ENCODE measurements around the gene MTUS2.

Gene MTUS2

DNA sequence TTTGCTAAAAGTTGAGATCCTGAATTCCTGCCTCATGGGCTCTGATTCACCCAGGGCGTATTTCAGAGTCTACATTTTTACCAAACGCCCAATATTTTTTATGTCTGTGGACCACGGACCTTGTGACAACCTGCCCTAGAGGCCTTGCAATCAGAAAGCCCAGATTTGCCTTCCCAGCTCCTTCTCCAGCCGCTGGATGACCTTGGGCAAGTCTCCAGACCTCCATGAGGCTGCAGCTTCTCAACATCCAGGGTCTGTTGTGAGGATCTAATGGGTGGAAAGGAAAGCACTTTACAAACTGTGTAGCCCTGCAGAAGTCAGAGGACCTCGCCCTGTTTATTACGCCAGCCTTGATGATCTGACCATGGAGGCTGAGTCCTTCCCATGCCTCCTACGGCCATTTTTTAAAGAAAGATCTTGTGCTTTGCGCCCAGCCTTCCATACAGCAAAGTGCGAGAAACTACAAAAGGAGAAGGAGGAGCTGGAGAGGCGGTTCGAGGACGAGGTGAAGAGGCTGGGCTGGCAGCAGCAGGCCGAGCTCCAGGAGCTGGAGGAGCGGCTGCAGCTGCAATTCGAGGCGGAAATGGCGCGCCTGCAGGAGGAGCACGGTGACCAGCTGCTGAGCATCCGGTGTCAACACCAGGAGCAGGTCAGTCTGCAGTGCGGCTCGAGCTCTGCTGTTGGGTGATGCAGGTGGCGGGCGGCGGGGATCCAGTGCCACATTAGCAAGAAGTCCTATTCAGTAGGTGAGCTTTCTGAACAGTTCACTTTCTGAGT, 659.8 kb downstream of the MTUS2 start:
- no peaks in the 10 kb centered on the region for H3K27me3 ChIP-seq (replicated peaks; ENCODE audit: insufficient read depth, low read length)
- H3K79me2 ChIP-seq (ENCODE audit: low read length): no peaks in the 10 kb centered on the region
- H3K4me1 ChIP-seq (ENCODE audit: low read length): no peaks in the 10 kb centered on the region
- H3K36me3 ChIP-seq (replicated peaks; ENCODE audit: insufficient read depth, low read length): no peaks in the 10 kb centered on the region
- DNase-seq: no peak
- no peak overlapping the region for H3K4me3 ChIP-seq (ENCODE audit: low read length)
- H3K4me2 ChIP-seq (ENCODE audit: low read depth, low read length): no peak overlapping the region
- H3K9ac ChIP-seq (ENCODE audit: low read length): no peak overlapping the region
- H3K27ac ChIP-seq (ENCODE audit: low read length): no peak overlapping the region
- no peak overlapping the region for H2AFZ ChIP-seq (ENCODE audit: low read length)
- H3K9me2 ChIP-seq (replicated peaks; ENCODE audit: insufficient read depth, low read length): no peaks in the 10 kb centered on the region
- TF ChIP-seq, protein P1, sequence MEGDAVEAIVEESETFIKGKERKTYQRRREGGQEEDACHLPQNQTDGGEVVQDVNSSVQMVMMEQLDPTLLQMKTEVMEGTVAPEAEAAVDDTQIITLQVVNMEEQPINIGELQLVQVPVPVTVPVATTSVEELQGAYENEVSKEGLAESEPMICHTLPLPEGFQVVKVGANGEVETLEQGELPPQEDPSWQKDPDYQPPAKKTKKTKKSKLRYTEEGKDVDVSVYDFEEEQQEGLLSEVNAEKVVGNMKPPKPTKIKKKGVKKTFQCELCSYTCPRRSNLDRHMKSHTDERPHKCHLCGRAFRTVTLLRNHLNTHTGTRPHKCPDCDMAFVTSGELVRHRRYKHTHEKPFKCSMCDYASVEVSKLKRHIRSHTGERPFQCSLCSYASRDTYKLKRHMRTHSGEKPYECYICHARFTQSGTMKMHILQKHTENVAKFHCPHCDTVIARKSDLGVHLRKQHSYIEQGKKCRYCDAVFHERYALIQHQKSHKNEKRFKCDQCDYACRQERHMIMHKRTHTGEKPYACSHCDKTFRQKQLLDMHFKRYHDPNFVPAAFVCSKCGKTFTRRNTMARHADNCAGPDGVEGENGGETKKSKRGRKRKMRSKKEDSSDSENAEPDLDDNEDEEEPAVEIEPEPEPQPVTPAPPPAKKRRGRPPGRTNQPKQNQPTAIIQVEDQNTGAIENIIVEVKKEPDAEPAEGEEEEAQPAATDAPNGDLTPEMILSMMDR (IDR thresholded peaks at IDR 0.05; ENCODE audit: low read length): no peak
- TF ChIP-seq EZH2 (optimal IDR thresholded peaks at IDR 0.05; ENCODE audit: low read depth, low read length) (no peak), EZH2phosphoT487 (IDR thresholded peaks at IDR 0.05; ENCODE audit: low read length) (no peak)
- no peaks in the 10 kb centered on the region for H4K20me1 ChIP-seq (ENCODE audit: insufficient read depth, low read length)
- H3K9me3 ChIP-seq (replicated peaks; ENCODE audit: insufficient read depth, low read length): no peaks in the 10 kb centered on the region
- no peaks in the 10 kb centered on the region for H3F3A ChIP-seq (ENCODE audit: insufficient read depth, low read length)

DNA sequence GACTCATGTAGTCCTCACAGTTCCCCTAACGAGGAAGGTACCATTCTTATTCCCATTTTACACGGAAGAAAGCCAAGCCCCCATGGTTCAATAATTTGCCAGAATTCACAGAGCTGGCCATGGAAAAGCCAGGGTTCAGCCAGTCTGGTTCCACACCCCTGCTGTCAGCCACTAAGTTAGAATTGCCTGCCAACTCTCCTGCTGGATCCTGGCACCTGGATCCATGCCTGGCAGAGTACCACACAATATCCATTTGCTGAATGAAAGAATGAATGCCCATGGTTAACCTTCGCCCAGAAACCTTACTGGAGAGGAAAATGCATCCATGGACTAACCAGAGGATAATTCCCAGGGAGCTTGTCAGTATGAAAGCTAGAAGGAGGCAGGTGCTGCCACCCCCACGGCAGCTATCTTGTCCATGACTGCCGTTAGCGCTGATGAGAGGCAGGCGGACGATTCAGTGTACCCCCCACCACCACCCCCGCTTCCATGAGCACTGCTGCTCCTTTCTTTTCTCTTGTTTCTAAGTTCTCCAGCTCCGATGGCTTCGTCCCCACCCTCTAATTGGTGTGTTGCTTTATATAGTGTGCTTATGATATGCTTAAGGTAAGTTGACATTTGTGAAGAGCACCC, 660.9 kb downstream of the MTUS2 start:
- H3K4me1 ChIP-seq (ENCODE audit: low read length): no peaks in the 10 kb centered on the region
- H3K79me2 ChIP-seq (ENCODE audit: low read length): no peaks in the 10 kb centered on the region
- H3K9me3 ChIP-seq (replicated peaks; ENCODE audit: insufficient read depth, low read length): no peaks in the 10 kb centered on the region
- TF ChIP-seq, protein P1 (IDR thresholded peaks at IDR 0.05; ENCODE audit: low read length): no peak
- TF ChIP-seq EZH2 (optimal IDR thresholded peaks at IDR 0.05; ENCODE audit: low read depth, low read length): no peak
- TF ChIP-seq EZH2phosphoT487 (IDR thresholded peaks at IDR 0.05; ENCODE audit: low read length): no peak
- no peak for DNase-seq
- no peak overlapping the region for H3K4me2 ChIP-seq (ENCODE audit: low read depth, low read length)
- H3K27me3 ChIP-seq (replicated peaks; ENCODE audit: insufficient read depth, low read length): no peaks in the 10 kb centered on the region
- H3K9me2 ChIP-seq (replicated peaks; ENCODE audit: insufficient read depth, low read length): no peaks in the 10 kb centered on the region
- H3K4me3 ChIP-seq (ENCODE audit: low read length): no peak overlapping the region
- no peak overlapping the region for H2AFZ ChIP-seq (ENCODE audit: low read length)
- H3F3A ChIP-seq (ENCODE audit: insufficient read depth, low read length): no peaks in the 10 kb centered on the region
- H3K27ac ChIP-seq (ENCODE audit: low read length): no peak overlapping the region
- H3K36me3 ChIP-seq (replicated peaks; ENCODE audit: insufficient read depth, low read length): no peaks in the 10 kb centered on the region
- H3K9ac ChIP-seq (ENCODE audit: low read length): no peak overlapping the region
- no peaks in the 10 kb centered on the region for H4K20me1 ChIP-seq (ENCODE audit: insufficient read depth, low read length)

DNA sequence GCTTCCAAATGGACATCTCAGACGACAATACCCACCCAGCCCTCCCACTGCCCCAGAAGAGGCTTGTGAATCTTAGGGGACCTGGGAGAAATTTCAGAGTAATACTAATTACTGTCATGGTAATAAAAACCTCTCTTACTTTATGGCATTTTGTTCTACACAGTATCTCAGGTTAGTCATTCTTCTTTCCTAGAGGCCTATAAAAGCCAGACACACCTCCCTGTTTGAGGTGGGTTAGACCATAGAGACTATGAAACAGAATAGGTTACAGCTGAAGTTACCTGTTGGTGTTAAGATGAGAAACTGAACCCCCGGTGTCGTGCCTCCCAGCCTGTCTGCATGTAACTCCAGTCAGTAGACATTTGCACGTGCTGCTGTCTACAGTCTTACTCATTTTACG, 661.5 kb downstream of the MTUS2 start:
- H3K4me2 ChIP-seq (ENCODE audit: low read depth, low read length): no peak overlapping the region
- H3K27ac ChIP-seq (ENCODE audit: low read length): no peak overlapping the region
- no peak for DNase-seq
- no peaks in the 10 kb centered on the region for H3K36me3 ChIP-seq (replicated peaks; ENCODE audit: insufficient read depth, low read length)
- H3K27me3 ChIP-seq (replicated peaks; ENCODE audit: insufficient read depth, low read length): no peaks in the 10 kb centered on the region
- no peaks in the 10 kb centered on the region for H3F3A ChIP-seq (ENCODE audit: insufficient read depth, low read length)
- no peak overlapping the region for H2AFZ ChIP-seq (ENCODE audit: low read length)
- no peaks in the 10 kb centered on the region for H3K9me3 ChIP-seq (replicated peaks; ENCODE audit: insufficient read depth, low read length)
- no peak overlapping the region for H3K9ac ChIP-seq (ENCODE audit: low read length)
- TF ChIP-seq, protein P1 (IDR thresholded peaks at IDR 0.05; ENCODE audit: low read length): no peak
- TF ChIP-seq EZH2phosphoT487 (IDR thresholded peaks at IDR 0.05; ENCODE audit: low read length) (no peak), EZH2 (optimal IDR thresholded peaks at IDR 0.05; ENCODE audit: low read depth, low read length) (no peak)
- no peaks in the 10 kb centered on the region for H4K20me1 ChIP-seq (ENCODE audit: insufficient read depth, low read length)
- H3K4me3 ChIP-seq (ENCODE audit: low read length): no peak overlapping the region
- no peaks in the 10 kb centered on the region for H3K4me1 ChIP-seq (ENCODE audit: low read length)
- H3K9me2 ChIP-seq (replicated peaks; ENCODE audit: insufficient read depth, low read length): no peaks in the 10 kb centered on the region
- no peaks in the 10 kb centered on the region for H3K79me2 ChIP-seq (ENCODE audit: low read length)

Measured in MM.1S (cell line).